ENCODE data around the gene AFF1.

- TF ChIP-seq CTCF (IDR thresholded peaks at IDR 0.05) (no peak), POLR2A (IDR thresholded peaks at IDR 0.05) (no peak)
These were observed 38.9 kb downstream of the AFF1 start for GRCh38 chr4:86973668-86974067.
